Adrenal gland (tissue), 5 donors: ENCODE data around the gene MYL6B.
A peak's percentile ranks its signal among the peaks of the same experiment; 100 is the strongest.

Source experiments
- POLR2A ChIP-seq, 2 donors: fragments of 450-650 bp; IDR thresholded peaks; one replicate each; pipeline ENCODE4 v1.6.1; 2017; ENCODE audit warnings: antibody characterized with exemption in 2 of 2, mild to moderate bottlenecking in 2 of 2, moderate library complexity in 1 of 2
- TF ChIP-seq, protein P1 (sequence below), 6 experiments: fragments of 450-650 bp in 4 of 6; fragments of 200-600 bp in 2 of 6; sonication (generic) in 1 of 6; IDR thresholded peaks; 1 replicate in 5 of 6; 2 replicates in 1 of 6; pipeline versions ENCODE4 v1.5.1 to v1.8.0; 2016 to 2021; ENCODE audit warnings: antibody characterized with exemption in 6 of 6, mild to moderate bottlenecking in 2 of 6, moderate library complexity in 1 of 6
- donor health status: DM: no; HTN: no; CAD: no.

DNA sequence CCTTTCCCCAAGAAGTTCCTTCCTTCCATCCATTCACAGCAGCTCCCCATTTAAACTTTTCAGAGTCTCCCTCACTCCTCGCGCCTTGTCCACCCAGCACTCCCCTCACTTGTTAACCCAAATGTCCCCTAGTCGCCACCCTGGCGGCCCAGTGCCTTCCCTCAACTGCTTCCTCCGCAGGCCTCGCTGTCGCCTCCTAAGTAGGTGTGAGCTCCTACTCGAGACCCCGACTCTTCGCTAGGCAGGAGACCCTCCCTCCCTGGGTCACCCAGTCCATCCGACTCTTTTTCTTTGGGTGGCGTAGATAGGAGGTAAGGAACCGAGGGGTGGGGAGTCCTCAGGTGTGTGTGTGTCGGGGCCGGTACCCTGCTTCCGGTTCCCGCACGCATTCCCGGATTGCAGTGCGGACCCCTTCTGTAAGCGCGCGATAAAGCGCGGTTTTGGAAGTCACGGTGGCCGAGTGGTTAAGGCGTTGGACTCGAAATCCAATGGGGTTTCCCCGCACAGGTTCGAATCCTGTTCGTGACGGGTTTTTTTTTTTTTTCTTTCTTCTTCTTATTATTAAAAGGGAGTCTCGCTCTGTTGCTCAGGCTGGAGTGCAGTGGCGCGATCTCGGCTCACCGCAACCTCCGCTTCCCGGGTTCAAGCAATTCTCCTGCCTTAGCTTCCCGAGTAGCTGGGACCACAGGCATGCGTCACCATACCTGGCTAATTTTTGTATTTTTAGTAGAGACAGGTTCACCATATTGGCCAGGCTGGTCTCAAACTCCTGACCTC is 37.7 kb downstream of the MYL6B start:
- TF ChIP-seq, protein P1, sequence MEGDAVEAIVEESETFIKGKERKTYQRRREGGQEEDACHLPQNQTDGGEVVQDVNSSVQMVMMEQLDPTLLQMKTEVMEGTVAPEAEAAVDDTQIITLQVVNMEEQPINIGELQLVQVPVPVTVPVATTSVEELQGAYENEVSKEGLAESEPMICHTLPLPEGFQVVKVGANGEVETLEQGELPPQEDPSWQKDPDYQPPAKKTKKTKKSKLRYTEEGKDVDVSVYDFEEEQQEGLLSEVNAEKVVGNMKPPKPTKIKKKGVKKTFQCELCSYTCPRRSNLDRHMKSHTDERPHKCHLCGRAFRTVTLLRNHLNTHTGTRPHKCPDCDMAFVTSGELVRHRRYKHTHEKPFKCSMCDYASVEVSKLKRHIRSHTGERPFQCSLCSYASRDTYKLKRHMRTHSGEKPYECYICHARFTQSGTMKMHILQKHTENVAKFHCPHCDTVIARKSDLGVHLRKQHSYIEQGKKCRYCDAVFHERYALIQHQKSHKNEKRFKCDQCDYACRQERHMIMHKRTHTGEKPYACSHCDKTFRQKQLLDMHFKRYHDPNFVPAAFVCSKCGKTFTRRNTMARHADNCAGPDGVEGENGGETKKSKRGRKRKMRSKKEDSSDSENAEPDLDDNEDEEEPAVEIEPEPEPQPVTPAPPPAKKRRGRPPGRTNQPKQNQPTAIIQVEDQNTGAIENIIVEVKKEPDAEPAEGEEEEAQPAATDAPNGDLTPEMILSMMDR (IDR thresholded peaks at IDR 0.05) = peak in 2 of 6 experiments; percentile 1 to 48
- TF ChIP-seq POLR2A (IDR thresholded peaks at IDR 0.05) = no peak
